IMR-90 (cell line): ENCODE measurements around the gene SMIM22. TPM values are rescaled to one million over a fixed set of nuclear protein-coding genes. Genes with fewer than 3 reads are reported as not detected.

Source experiments
- ATAC-seq: fragments of 200-7000 bp; cut with Tn5 transposase; 2 replicates; pipeline ENCODE4 v1.9.1; 2020; ENCODE audit warnings: low read depth, mild to moderate bottlenecking, moderate library complexity
- Bru-seq: library from RNA; stranded (reverse); fragments of 400-500 nt; gene quantifications from one replicate; lab custom pipeline; 2021; lab: Mats Ljungman, UMichigan
- BruChase-seq, 2 experiments: library from RNA; stranded (reverse); fragments of 400-500 nt; gene quantifications; one replicate each; lab custom pipeline; 2021; lab: Mats Ljungman, UMichigan
- BruUV-seq: library from RNA; stranded (reverse); fragments of 400-500 nt; replicated peaks from 2 replicates; lab custom pipeline; 2021; lab: Mats Ljungman, UMichigan
- CTCF ChIA-PET: fragments of 300-600 bp; formaldehyde crosslinking; extraction: SDS; loops from one replicate; lab custom pipeline; 2021; ENCODE audit warnings: antibody characterized with exemption; lab: Yijun Ruan, JAX
- POLR2A ChIA-PET: fragments of 300-600 bp; sonication (Branson Sonifier 250); formaldehyde crosslinking; loops from one replicate; lab custom pipeline; 2022; ENCODE audit warnings: antibody characterized with exemption; ENCODE audit not compliant: unreplicated experiment; lab: Charles Lee
- DNase-seq: peaks from one replicate; pipeline ENCODE4 v3.0.0; 2013
- H2AFZ ChIP-seq: replicated peaks from 2 replicates; pipeline ENCODE3; 2013; ENCODE audit warnings: low read length, mild to moderate bottlenecking; ENCODE audit not compliant: poor library complexity
- H2AK5ac ChIP-seq: 2 replicates; pipeline ENCODE4 v1.6.1; 2013; ENCODE audit warnings: low read depth, low read length, inconsistent platforms
- H2AK9ac ChIP-seq: replicated peaks from 2 replicates; pipeline ENCODE3; 2013; ENCODE audit warnings: mild to moderate bottlenecking, low read depth, low read length, moderate library complexity; ENCODE audit not compliant: poor library complexity
- H2BK120ac ChIP-seq: 2 replicates; pipeline ENCODE4 v1.6.1; 2013; ENCODE audit warnings: low read depth, low read length, inconsistent platforms
- H2BK15ac ChIP-seq: 3 replicates; pipeline ENCODE4 v1.6.1; 2013; ENCODE audit warnings: low read depth, low read length, inconsistent platforms
- H2BK20ac ChIP-seq: 2 replicates; pipeline ENCODE4 v1.6.1; 2013; ENCODE audit warnings: low read depth, mild to moderate bottlenecking, inconsistent platforms, low read length, moderate library complexity
- H2BK5ac ChIP-seq: 2 replicates; pipeline ENCODE4 v1.6.1; 2013; ENCODE audit warnings: mild to moderate bottlenecking, low read depth, low read length, inconsistent platforms; ENCODE audit not compliant: poor library complexity, severe bottlenecking
- H3K14ac ChIP-seq: replicated peaks from 2 replicates; pipeline ENCODE4 v1.6.1; 2013; ENCODE audit warnings: low read depth, low read length, inconsistent platforms
- H3K18ac ChIP-seq: 2 replicates; pipeline ENCODE4 v1.6.1; 2013; ENCODE audit warnings: low read depth, low read length, control low read depth
- H3K23ac ChIP-seq: 2 replicates; pipeline ENCODE4 v1.6.1; 2013; ENCODE audit warnings: low read depth, low read length, inconsistent platforms
- H3K27ac ChIP-seq: 2 replicates; pipeline ENCODE4 v1.5.1; 2013; ENCODE audit warnings: mild to moderate bottlenecking, control low read depth, low read length; ENCODE audit not compliant: insufficient read depth
- H3K27me3 ChIP-seq: 2 replicates; pipeline ENCODE4 v1.6.1; 2013; ENCODE audit warnings: low read length; ENCODE audit not compliant: control insufficient read depth, insufficient read depth
- H3K36me3 ChIP-seq: 2 replicates; pipeline ENCODE4 v1.6.1; 2013; ENCODE audit warnings: low read length, mixed read lengths; ENCODE audit not compliant: control insufficient read depth, insufficient read depth
- H3K4ac ChIP-seq: 2 replicates; pipeline ENCODE4 v1.6.1; 2013; ENCODE audit warnings: low read depth, low read length, inconsistent platforms
- H3K4me1 ChIP-seq: 2 replicates; pipeline ENCODE4 v1.6.1; 2013; ENCODE audit warnings: low read length, mixed read lengths; ENCODE audit not compliant: control insufficient read depth, insufficient read depth
- H3K4me2 ChIP-seq: 2 replicates; pipeline ENCODE4 v1.6.1; 2013; ENCODE audit warnings: low read depth, mild to moderate bottlenecking, control low read depth, low read length, moderate library complexity
- H3K4me3 ChIP-seq: 2 replicates; pipeline ENCODE4 v1.5.1; 2013; ENCODE audit warnings: low read depth, mild to moderate bottlenecking, control low read depth, low read length, moderate library complexity; ENCODE audit not compliant: insufficient read depth
- H3K56ac ChIP-seq: 2 replicates; pipeline ENCODE4 v1.6.1; 2013; ENCODE audit warnings: low read length, inconsistent platforms; ENCODE audit not compliant: insufficient read depth; ENCODE audit errors: extremely low read depth
- H3K79me1 ChIP-seq, 2 experiments: 2 replicates each; pipeline ENCODE4 v1.6.1; 2013; ENCODE audit warnings: low read length in 2 of 2, inconsistent platforms in 1 of 2, low read depth in 1 of 2
- H3K9ac ChIP-seq: 2 replicates; pipeline ENCODE4 v1.6.1; 2013; ENCODE audit warnings: low read depth, low read length, control low read depth
- H3K9me1 ChIP-seq: 2 replicates; pipeline ENCODE4 v1.6.1; 2013; ENCODE audit warnings: low read length, inconsistent platforms; ENCODE audit not compliant: insufficient read depth
- H3K9me3 ChIP-seq: 2 replicates; pipeline ENCODE4 v1.6.1; 2013; ENCODE audit warnings: low read length; ENCODE audit not compliant: control insufficient read depth, insufficient read depth
- H4K20me1 ChIP-seq: 2 replicates; pipeline ENCODE4 v1.6.1; 2013; ENCODE audit warnings: low read length, inconsistent platforms; ENCODE audit not compliant: insufficient read depth
- H4K5ac ChIP-seq: 2 replicates; pipeline ENCODE4 v1.6.1; 2013; ENCODE audit warnings: mild to moderate bottlenecking, low read depth, low read length, control low read depth
- H4K8ac ChIP-seq, 2 experiments: 2 replicates each; pipeline ENCODE4 v1.6.1; 2013; ENCODE audit warnings: low read depth in 2 of 2, low read length in 2 of 2, control low read depth in 1 of 2, inconsistent platforms in 1 of 2
- H4K91ac ChIP-seq: 2 replicates; pipeline ENCODE4 v1.6.1; 2013; ENCODE audit warnings: low read depth, low read length, inconsistent platforms; ENCODE audit not compliant: insufficient read depth
- BHLHE40 ChIP-seq: fragments of 150-350 bp; IDR thresholded peaks from 2 replicates; pipeline ENCODE4 v1.6.1; 2016; ENCODE audit warnings: mild to moderate bottlenecking, low read depth, low read length
- CEBPB ChIP-seq: IDR thresholded peaks from 2 replicates; pipeline ENCODE4 v1.6.1; 2012; ENCODE audit warnings: low read depth, low read length, improper control_type of control experiment
- ELK1 ChIP-seq: fragments of 150-350 bp; IDR thresholded peaks from 2 replicates; pipeline ENCODE4 v1.6.1; 2016; ENCODE audit warnings: low read depth, mild to moderate bottlenecking, low read length, moderate library complexity, borderline replicate concordance
- MXI1 ChIP-seq: IDR thresholded peaks from 2 replicates; pipeline ENCODE4 v1.6.1; 2012; ENCODE audit warnings: low read depth, mild to moderate bottlenecking, low read length, moderate library complexity, borderline replicate concordance
- NFE2L2 ChIP-seq: fragments of 150-350 bp; IDR thresholded peaks from 2 replicates; pipeline ENCODE4 v1.6.1; 2016; ENCODE audit warnings: low read depth, mild to moderate bottlenecking, low read length
- POLR2A ChIP-seq: IDR thresholded peaks from 2 replicates; pipeline ENCODE4 v1.6.1; 2012; ENCODE audit warnings: mild to moderate bottlenecking, low read depth, low read length
- RAD21 ChIP-seq: IDR thresholded peaks from 2 replicates; pipeline ENCODE4 v1.6.1; 2012; ENCODE audit warnings: low read length, improper control_type of control experiment
- RCOR1 ChIP-seq: IDR thresholded peaks from 2 replicates; pipeline ENCODE4 v1.6.1; 2012; ENCODE audit warnings: mild to moderate bottlenecking, low read length, improper control_type of control experiment; ENCODE audit not compliant: insufficient replicate concordance
- RFX5 ChIP-seq: IDR thresholded peaks from 2 replicates; pipeline ENCODE4 v1.8.0; 2012; ENCODE audit warnings: low read depth, mild to moderate bottlenecking, low read length, moderate library complexity
- WGBS, 2 experiments: methylation state at CpG; one replicate each; pipeline versions ENCODE4 v1.1.5 to v1.1.7; 2013; ENCODE audit warnings: missing lambda C conversion rate in 2 of 2; ENCODE audit not compliant: insufficient read length in 1 of 2; ENCODE audit errors: extremely low coverage in 2 of 2; 5-methylcytosine and 5-hydroxymethylcytosine counted together
- dilution Hi-C: fragments of 300-500 bp; cut with HindIII; formaldehyde crosslinking; loops from one replicate; pipeline ENCODE4 v1.14.3; 2018; ENCODE audit warnings: low sequenced_read_pairs; ENCODE audit not compliant: unreplicated experiment
- in situ Hi-C: fragments of 300-500 bp; cut with MboI; formaldehyde crosslinking; loops from 3 replicates; pipeline ENCODE4 v1.14.3; 2019; ENCODE audit warnings: low sequenced_read_pairs, inconsistent platforms, mixed read lengths
- intact Hi-C: fragments of 100-400 bp; cut with micrococcal nuclease; formaldehyde crosslinking; loops from 2 replicates; pipeline ENCODE4 v1.10.0; 2022
- long read RNA-seq: library from polyadenylated mRNA; unstranded; transcript quantifications from one replicate; pipeline ENCODE4 v2.0.0, GENCODE V29; 2021; ENCODE audit not compliant: unreplicated experiment
- polyA plus RNA-seq, 3 experiments: library from polyadenylated mRNA; depleted of rRNA; stranded (reverse); fragments of >200 nt; gene quantifications; 2 replicates each; pipeline ENCODE4 v1.2.3, GENCODE V29; 2012; ENCODE audit warnings: low replicate concordance in 1 of 3
- total RNA-seq: library from RNA; depleted of rRNA; stranded (reverse); fragments of >200 nt; gene quantifications from 2 replicates; pipeline ENCODE4 v1.2.3, GENCODE V29; 2012; rRNA removed
- TF ChIP-seq, protein P1 (sequence below): conservative IDR thresholded peaks from 2 replicates; pipeline ENCODE4 v1.5.1; 2012; ENCODE audit warnings: mild to moderate bottlenecking, low read depth, low read length, improper control_type of control experiment
- TF ChIP-seq, protein P2 (sequence below): fragments of 150-350 bp; IDR thresholded peaks from 2 replicates; pipeline ENCODE4 v1.6.1; 2017; ENCODE audit warnings: mild to moderate bottlenecking, antibody characterized with exemption, low read length, low read depth

The SMIM22 gene, protein sequence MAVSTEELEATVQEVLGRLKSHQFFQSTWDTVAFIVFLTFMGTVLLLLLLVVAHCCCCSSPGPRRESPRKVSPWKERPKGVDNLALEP
- total RNA-seq (not detected in 2 replicates), polyA plus RNA-seq (2012; rRNA removed) (not detected in 2 replicates), Bru-seq, nascent RNA (not detected), BruChase-seq, experiment 1, labeled RNA remaining after a 6-hour chase (percentile 11 among the genes with signal in this experiment), BruChase-seq, experiment 2, labeled RNA remaining after a 2-hour chase (not detected)
- polyA plus RNA-seq (2012; cell fraction: cytosol; rRNA removed): not detected in 2 replicates
- polyA plus RNA-seq (2012; cell fraction: nucleus; rRNA removed; ENCODE audit: low replicate concordance): not detected in 2 replicates
- long read RNA-seq: 0 reads

DNA sequence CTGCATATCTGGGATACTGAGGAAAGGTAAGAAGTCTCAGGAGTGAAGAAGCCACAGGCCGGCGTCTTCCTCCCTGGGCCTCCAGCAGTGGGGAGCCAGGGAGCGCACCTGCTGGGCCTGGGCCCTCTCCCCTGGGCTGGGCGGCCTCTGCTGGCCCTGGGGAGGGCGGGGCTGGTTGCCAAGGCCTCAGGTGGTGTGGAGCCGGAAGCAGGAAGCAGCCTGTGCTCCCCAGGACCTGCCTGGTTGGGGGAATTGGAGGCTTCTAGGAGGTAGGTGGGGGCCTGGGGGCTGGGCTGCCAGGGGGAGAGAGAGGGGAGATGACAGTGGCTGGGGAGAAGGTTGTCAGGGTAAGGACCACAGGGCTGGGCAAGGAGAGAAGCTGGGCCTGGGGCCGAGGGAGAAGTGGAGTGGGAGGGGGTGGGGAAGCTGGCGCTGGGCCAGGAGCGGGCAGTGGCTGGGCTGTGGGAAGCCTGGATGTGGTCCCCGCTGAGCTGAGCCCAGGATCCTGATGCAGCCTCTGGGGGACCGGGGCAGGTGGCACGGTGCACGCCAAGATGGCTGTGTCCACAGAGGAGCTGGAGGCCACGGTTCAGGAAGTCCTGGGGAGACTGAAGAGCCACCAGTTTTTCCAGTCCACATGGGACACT is at the start of gene SMIM22:
TSS of gene SMIM22 (plus strand) at position 189 of the 647 bp plus-strand sequence. CDS start at position 555, 366 bp downstream.
- Histone ChIP-seq H4K20me1 (no peaks in the 10 kb centered on the region), H3K4me2 (no peak within 1 kb of the TSS), H3K27ac (no peak within 1 kb of the TSS), H3K23ac (no peak within 1 kb of the TSS), H4K5ac (no peak within 1 kb of the TSS), H3K14ac (no peak within 1 kb of the TSS), H3K18ac (no peak within 1 kb of the TSS), H2AFZ (no peak within 1 kb of the TSS), H3K9ac (no peak within 1 kb of the TSS), H3K9me1 (0 out of 2 replicates have a peak, but pooled peaks cover 3% of the 10 kb centered on the region), H3K36me3 (peaks cover 2% of the 10 kb centered on the region; the same call in 1 of the 2 replicates), H4K91ac (no peak within 1 kb of the TSS), H3K4me1 (no peaks in the 10 kb centered on the region), H3K4ac (no peak within 1 kb of the TSS), H3K79me1 (no peaks in the 10 kb centered on the region), H2BK120ac (no peak within 1 kb of the TSS), H2BK15ac (no peak within 1 kb of the TSS), H2AK9ac (no peak within 1 kb of the TSS), H2BK5ac (no peak within 1 kb of the TSS), H3K9me3 (no peaks in the 10 kb centered on the region), H2AK5ac (no peak within 1 kb of the TSS), H3K56ac (no peak within 1 kb of the TSS), H3K27me3 (no peaks in the 10 kb centered on the region), H2BK20ac (no peak within 1 kb of the TSS), H4K8ac (no peak within 1 kb of the TSS), H3K4me3 (no peak within 1 kb of the TSS)
- intact Hi-C loops: no loop called here
- POLR2A ChIA-PET: no interaction called here
- TF ChIP-seq, protein P1, sequence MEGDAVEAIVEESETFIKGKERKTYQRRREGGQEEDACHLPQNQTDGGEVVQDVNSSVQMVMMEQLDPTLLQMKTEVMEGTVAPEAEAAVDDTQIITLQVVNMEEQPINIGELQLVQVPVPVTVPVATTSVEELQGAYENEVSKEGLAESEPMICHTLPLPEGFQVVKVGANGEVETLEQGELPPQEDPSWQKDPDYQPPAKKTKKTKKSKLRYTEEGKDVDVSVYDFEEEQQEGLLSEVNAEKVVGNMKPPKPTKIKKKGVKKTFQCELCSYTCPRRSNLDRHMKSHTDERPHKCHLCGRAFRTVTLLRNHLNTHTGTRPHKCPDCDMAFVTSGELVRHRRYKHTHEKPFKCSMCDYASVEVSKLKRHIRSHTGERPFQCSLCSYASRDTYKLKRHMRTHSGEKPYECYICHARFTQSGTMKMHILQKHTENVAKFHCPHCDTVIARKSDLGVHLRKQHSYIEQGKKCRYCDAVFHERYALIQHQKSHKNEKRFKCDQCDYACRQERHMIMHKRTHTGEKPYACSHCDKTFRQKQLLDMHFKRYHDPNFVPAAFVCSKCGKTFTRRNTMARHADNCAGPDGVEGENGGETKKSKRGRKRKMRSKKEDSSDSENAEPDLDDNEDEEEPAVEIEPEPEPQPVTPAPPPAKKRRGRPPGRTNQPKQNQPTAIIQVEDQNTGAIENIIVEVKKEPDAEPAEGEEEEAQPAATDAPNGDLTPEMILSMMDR: no peak
- TF ChIP-seq RCOR1 (no peak), RFX5 (no peak), BHLHE40 (no peak), POLR2A (no peak), NFE2L2 (no peak), CEBPB (no peak), RAD21 (no peak), ELK1 (no peak), MXI1 (no peak)
- TF ChIP-seq, protein P2, sequence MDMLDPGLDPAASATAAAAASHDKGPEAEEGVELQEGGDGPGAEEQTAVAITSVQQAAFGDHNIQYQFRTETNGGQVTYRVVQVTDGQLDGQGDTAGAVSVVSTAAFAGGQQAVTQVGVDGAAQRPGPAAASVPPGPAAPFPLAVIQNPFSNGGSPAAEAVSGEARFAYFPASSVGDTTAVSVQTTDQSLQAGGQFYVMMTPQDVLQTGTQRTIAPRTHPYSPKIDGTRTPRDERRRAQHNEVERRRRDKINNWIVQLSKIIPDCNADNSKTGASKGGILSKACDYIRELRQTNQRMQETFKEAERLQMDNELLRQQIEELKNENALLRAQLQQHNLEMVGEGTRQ: no peak
- dilution Hi-C loops: no loop called here
- no TSS peak for BruUV-seq
- CTCF ChIA-PET: no interaction called here
- ATAC-seq (no peak), DNase-seq (no peak)
- 34% methylated on average over 2 of the region's 14 CpGs; no CpG with 5 or more reads in 1 of the 2 experiments for WGBS, 2 experiments
- in situ Hi-C loops: no loop called here
